Measurements from ENCODE around the gene CETN1.

CETN1 gene

GRCh38 chr18:629269-630150 is 49.3 kb downstream of the CETN1 start:
- no peak overlapping the region for H2AFZ ChIP-seq (ENCODE audit: low read depth, low read length)
- no peaks in the 10 kb centered on the region for H3K4me1 ChIP-seq (ENCODE audit: low read length)
- H3K36me3 ChIP-seq (replicated peaks; ENCODE audit: low read depth, low read length): no peaks in the 10 kb centered on the region
- H3K4me3 ChIP-seq (ENCODE audit: low read length): no peak overlapping the region
- H3K27ac ChIP-seq (ENCODE audit: low read length): no peak overlapping the region
- no peak overlapping the region for H3K4me2 ChIP-seq (ENCODE audit: low read length)
- H3K79me2 ChIP-seq (ENCODE audit: low read length): no peaks in the 10 kb centered on the region
- peaks cover 31% of the 10 kb centered on the region for H3K27me3 ChIP-seq (ENCODE audit: low read depth, low read length)
- H3K9ac ChIP-seq (ENCODE audit: low read length): no peak overlapping the region
- TF ChIP-seq CTCF (IDR thresholded peaks at IDR 0.05; ENCODE audit: low read depth, low read length) (no peak), EZH2phosphoT487 (IDR thresholded peaks at IDR 0.05; ENCODE audit: low read depth) (no peak)
- no peaks in the 10 kb centered on the region for H3K9me3 ChIP-seq (ENCODE audit: insufficient read depth, low read length)
- H4K20me1 ChIP-seq (ENCODE audit: insufficient read depth, low read length): no peaks in the 10 kb centered on the region

- H3K27me3 ChIP-seq (ENCODE audit: low read depth, low read length): peaks cover 16% of the 10 kb centered on the region
- H2AFZ ChIP-seq (ENCODE audit: low read depth, low read length): no peak overlapping the region
- TF ChIP-seq EZH2phosphoT487 (IDR thresholded peaks at IDR 0.05; ENCODE audit: low read depth) (no peak), CTCF (IDR thresholded peaks at IDR 0.05; ENCODE audit: low read depth, low read length) (no peak)
- no peak overlapping the region for H3K4me3 ChIP-seq (ENCODE audit: low read length)
- H3K4me1 ChIP-seq (ENCODE audit: low read length): no peaks in the 10 kb centered on the region
- no peaks in the 10 kb centered on the region for H3K36me3 ChIP-seq (replicated peaks; ENCODE audit: low read depth, low read length)
- H4K20me1 ChIP-seq (ENCODE audit: insufficient read depth, low read length): no peaks in the 10 kb centered on the region
- H3K27ac ChIP-seq (ENCODE audit: low read length): no peak overlapping the region
- no peak overlapping the region for H3K4me2 ChIP-seq (ENCODE audit: low read length)
- no peaks in the 10 kb centered on the region for H3K79me2 ChIP-seq (ENCODE audit: low read length)
- H3K9ac ChIP-seq (ENCODE audit: low read length): no peak overlapping the region
- no peaks in the 10 kb centered on the region for H3K9me3 ChIP-seq (ENCODE audit: insufficient read depth, low read length)
Measured at GRCh38 chr18:631560-631959, 51.4 kb downstream of the CETN1 start.
